OCI-LY7 (cell line): ENCODE measurements around the gene ANXA3.

ENCODE experiments used
- EZH2phosphoT487 ChIP-seq: fragments of 200-600 bp; sonication (generic); IDR thresholded peaks from 2 replicates; pipeline ENCODE4 v1.6.1; 2018; ENCODE audit warnings: low read depth, borderline replicate concordance, mild to moderate bottlenecking, mixed run types, antibody characterized with exemption, low read length, moderate library complexity, mixed read lengths
- TF ChIP-seq, protein P1 (sequence below): fragments of 200-600 bp; sonication (generic); conservative IDR thresholded peaks from 2 replicates; pipeline ENCODE4 v1.5.1; 2014; ENCODE audit warnings: mild to moderate bottlenecking, antibody characterized with exemption, low read length, moderate library complexity, mixed read lengths

DNA sequence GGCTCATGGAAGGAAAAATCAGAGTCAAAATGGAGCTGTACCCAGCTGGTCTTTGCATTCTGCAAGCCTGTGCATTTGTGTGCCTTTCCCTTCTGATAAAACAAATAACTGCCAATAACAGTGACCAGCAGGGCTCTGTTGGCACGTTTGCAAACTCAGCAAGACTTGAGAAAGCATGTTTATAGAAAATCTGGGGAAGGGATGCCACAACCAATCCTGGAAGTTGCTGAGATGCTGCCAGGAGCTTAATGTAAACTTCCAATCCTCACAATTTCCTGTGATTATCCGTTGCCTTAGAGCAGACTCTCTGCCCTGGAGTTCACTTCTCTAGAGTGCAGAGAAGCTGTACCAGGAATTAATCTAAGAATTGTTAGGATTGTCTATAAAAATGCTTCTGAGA is 6.9 kb upstream of the ANXA3 start:
- TF ChIP-seq, protein P1, sequence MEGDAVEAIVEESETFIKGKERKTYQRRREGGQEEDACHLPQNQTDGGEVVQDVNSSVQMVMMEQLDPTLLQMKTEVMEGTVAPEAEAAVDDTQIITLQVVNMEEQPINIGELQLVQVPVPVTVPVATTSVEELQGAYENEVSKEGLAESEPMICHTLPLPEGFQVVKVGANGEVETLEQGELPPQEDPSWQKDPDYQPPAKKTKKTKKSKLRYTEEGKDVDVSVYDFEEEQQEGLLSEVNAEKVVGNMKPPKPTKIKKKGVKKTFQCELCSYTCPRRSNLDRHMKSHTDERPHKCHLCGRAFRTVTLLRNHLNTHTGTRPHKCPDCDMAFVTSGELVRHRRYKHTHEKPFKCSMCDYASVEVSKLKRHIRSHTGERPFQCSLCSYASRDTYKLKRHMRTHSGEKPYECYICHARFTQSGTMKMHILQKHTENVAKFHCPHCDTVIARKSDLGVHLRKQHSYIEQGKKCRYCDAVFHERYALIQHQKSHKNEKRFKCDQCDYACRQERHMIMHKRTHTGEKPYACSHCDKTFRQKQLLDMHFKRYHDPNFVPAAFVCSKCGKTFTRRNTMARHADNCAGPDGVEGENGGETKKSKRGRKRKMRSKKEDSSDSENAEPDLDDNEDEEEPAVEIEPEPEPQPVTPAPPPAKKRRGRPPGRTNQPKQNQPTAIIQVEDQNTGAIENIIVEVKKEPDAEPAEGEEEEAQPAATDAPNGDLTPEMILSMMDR: no peak
- TF ChIP-seq EZH2phosphoT487: no peak
